Neural cell (in vitro differentiated cells): ENCODE results near the gene TNMD.

Experiments
- CTCF ChIP-seq: fragments of 450-650 bp; IDR thresholded peaks from 2 replicates; pipeline ENCODE4 v1.5.1; 2014; ENCODE audit warnings: antibody characterized with exemption, mild to moderate bottlenecking, moderate library complexity; ENCODE audit not compliant: poor library complexity, severe bottlenecking
- EP300 ChIP-seq: fragments of 450-650 bp; conservative IDR thresholded peaks from 2 replicates; pipeline ENCODE4 v1.6.1; 2014; ENCODE audit warnings: antibody characterized with exemption, mild to moderate bottlenecking, moderate library complexity; ENCODE audit not compliant: poor library complexity, severe bottlenecking
- EZH2 ChIP-seq: fragments of 200-600, 300-800 bp; shearing (Covaris generic), sonication (generic); IDR thresholded peaks from 2 replicates; pipeline ENCODE4 v1.6.1; 2014; ENCODE audit warnings: antibody characterized with exemption, low read length, borderline replicate concordance, mild to moderate bottlenecking; ENCODE audit not compliant: insufficient read depth, poor library complexity, severe bottlenecking
- MXI1 ChIP-seq: fragments of 450-650 bp; conservative IDR thresholded peaks from 2 replicates; pipeline ENCODE4 v1.6.1; 2014; ENCODE audit warnings: antibody characterized with exemption, mild to moderate bottlenecking; ENCODE audit not compliant: poor library complexity, severe bottlenecking
- POLR2AphosphoS5 ChIP-seq: IDR thresholded peaks from 2 replicates; pipeline ENCODE4 v1.6.1; 2012
- RAD21 ChIP-seq: fragments of 450-650 bp; conservative IDR thresholded peaks from 2 replicates; pipeline ENCODE4 v1.6.1; 2014; ENCODE audit warnings: antibody characterized with exemption, mild to moderate bottlenecking, moderate library complexity
- SMC3 ChIP-seq: fragments of 450-650 bp; conservative IDR thresholded peaks from 2 replicates; pipeline ENCODE4 v1.6.1; 2014; ENCODE audit warnings: antibody characterized with exemption, mild to moderate bottlenecking, moderate library complexity; ENCODE audit not compliant: poor library complexity
- TAF1 ChIP-seq: IDR thresholded peaks from 2 replicates; pipeline ENCODE4 v1.6.1; 2012; ENCODE audit warnings: low read depth
- TF ChIP-seq, protein P1 (sequence below): IDR thresholded peaks from 2 replicates; pipeline ENCODE4 v1.6.1; 2012; ENCODE audit warnings: borderline replicate concordance

DNA sequence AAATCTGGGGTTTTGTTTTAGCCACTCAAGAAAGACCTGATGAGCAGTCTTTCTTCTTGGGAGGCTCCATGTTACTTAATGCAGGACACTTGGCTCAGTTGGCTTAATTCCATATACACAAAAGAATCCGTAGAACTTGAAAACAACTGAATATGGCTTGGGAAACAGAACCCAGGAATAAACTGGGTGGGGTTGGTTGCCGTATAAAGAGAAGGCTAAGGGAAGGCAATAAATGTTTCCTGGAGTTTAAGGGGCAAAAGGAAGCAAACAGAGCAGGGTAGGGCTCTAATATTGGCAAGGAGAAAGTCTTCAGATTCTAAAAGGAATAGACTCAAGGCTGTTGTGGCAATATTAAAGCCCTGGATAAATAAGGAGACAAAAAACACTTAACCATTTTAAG lies 8.4 kb downstream of the TNMD start:
- TF ChIP-seq CTCF = no peak
- no peak for TF ChIP-seq SMC3
- TF ChIP-seq EP300 = no peak
- TF ChIP-seq EZH2 = no peak
- TF ChIP-seq, protein P1, sequence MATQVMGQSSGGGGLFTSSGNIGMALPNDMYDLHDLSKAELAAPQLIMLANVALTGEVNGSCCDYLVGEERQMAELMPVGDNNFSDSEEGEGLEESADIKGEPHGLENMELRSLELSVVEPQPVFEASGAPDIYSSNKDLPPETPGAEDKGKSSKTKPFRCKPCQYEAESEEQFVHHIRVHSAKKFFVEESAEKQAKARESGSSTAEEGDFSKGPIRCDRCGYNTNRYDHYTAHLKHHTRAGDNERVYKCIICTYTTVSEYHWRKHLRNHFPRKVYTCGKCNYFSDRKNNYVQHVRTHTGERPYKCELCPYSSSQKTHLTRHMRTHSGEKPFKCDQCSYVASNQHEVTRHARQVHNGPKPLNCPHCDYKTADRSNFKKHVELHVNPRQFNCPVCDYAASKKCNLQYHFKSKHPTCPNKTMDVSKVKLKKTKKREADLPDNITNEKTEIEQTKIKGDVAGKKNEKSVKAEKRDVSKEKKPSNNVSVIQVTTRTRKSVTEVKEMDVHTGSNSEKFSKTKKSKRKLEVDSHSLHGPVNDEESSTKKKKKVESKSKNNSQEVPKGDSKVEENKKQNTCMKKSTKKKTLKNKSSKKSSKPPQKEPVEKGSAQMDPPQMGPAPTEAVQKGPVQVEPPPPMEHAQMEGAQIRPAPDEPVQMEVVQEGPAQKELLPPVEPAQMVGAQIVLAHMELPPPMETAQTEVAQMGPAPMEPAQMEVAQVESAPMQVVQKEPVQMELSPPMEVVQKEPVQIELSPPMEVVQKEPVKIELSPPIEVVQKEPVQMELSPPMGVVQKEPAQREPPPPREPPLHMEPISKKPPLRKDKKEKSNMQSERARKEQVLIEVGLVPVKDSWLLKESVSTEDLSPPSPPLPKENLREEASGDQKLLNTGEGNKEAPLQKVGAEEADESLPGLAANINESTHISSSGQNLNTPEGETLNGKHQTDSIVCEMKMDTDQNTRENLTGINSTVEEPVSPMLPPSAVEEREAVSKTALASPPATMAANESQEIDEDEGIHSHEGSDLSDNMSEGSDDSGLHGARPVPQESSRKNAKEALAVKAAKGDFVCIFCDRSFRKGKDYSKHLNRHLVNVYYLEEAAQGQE = no peak
- no peak for TF ChIP-seq RAD21
- TF ChIP-seq MXI1 = no peak
- TF ChIP-seq POLR2AphosphoS5 = no peak
- TF ChIP-seq TAF1 = no peak
